HL-60/S4 treated with retinoic acid at 250 ng/mL for 4 days and 3 days (cell line): ENCODE data around the gene EXOC5.

ENCODE experiments used
- in situ Hi-C: fragments of 300-500 bp; cut with MboI; formaldehyde crosslinking; loops from 2 replicates; pipeline ENCODE4 v1.7.0; 2022; ENCODE audit warnings: low sequenced_read_pairs

The EXOC5 gene

GRCh38 chr14:57171903-57172302 is 96.8 kb downstream of the EXOC5 start:
- in situ Hi-C loops: no loop called here

GRCh38 chr14:57171363-57171762 is 97.3 kb downstream of the EXOC5 start:
- in situ Hi-C loops: no loop called here

- in situ Hi-C loops: no loop called here
Observed at GRCh38 chr14:57169901-57170300, 98.8 kb downstream of the EXOC5 start.

GRCh38 chr14:57168138-57168679 is 100.5 kb downstream of the EXOC5 start:
- in situ Hi-C loops: no loop called here

- in situ Hi-C loops: no loop called here
Observed at GRCh38 chr14:57161583-57162234, 107.0 kb downstream of the EXOC5 start.

GRCh38 chr14:57160333-57160732 is 108.4 kb downstream of the EXOC5 start:
- in situ Hi-C loops: no loop called here

- in situ Hi-C loops: no loop called here
Observed at GRCh38 chr14:57153286-57153685, 115.4 kb downstream of the EXOC5 start.
